Liver (tissue), 3 donors: Measurements from ENCODE around the gene CNBP.

Experiments used
- CTCF ChIP-seq: fragments of 150-350 bp; IDR thresholded peaks from 2 replicates; pipeline ENCODE4 v1.5.1; 2017; ENCODE audit warnings: improper control_type of control experiment, low read depth, low read length; ENCODE audit not compliant: missing input control
- FOXA1 ChIP-seq: IDR thresholded peaks from 2 replicates; pipeline ENCODE4 v1.6.1; 2016; ENCODE audit warnings: antibody characterized with exemption
- GABPA ChIP-seq, 2 donors: IDR thresholded peaks in 1 of 2; conservative IDR thresholded peaks in 1 of 2; 2 replicates each; pipeline ENCODE4 v1.6.1; 2016; ENCODE audit warnings: antibody characterized with exemption in 2 of 2, mild to moderate bottlenecking in 1 of 2, moderate library complexity in 1 of 2
- JUND ChIP-seq, 2 donors: IDR thresholded peaks; 2 replicates each; pipeline ENCODE4 v1.6.1; 2016; ENCODE audit warnings: antibody characterized with exemption in 2 of 2
- MAX ChIP-seq: IDR thresholded peaks from 2 replicates; pipeline ENCODE4 v1.6.1; 2016; ENCODE audit warnings: antibody characterized with exemption
- TAF1 ChIP-seq: conservative IDR thresholded peaks from 2 replicates; pipeline ENCODE4 v1.6.1; 2016; ENCODE audit warnings: antibody characterized with exemption, mild to moderate bottlenecking
- donor health status: healthy.
- donor health status: healthy.

- TF ChIP-seq MAX (no peak), JUND (IDR thresholded peaks at IDR 0.05) (no peak), TAF1 (no peak), CTCF (no peak), GABPA (IDR thresholded peaks at IDR 0.05 in 1 of 2, conservative IDR thresholded peaks at IDR 0.05 in 1 of 2) (no peak), FOXA1 (no peak)
These were observed 28.1 kb upstream of the CNBP start for GRCh38 chr3:129211772-129212171.
